Heart left ventricle (tissue), 16 donors: ENCODE data around the gene CRIM1. TPM values are rescaled to one million over a fixed set of nuclear protein-coding genes. Genes with fewer than 3 reads are reported as not detected.

Experiments used
- ATAC-seq, 4 donors: fragments of 200-7000 bp; cut with Tn5 transposase; one replicate each; pipeline ENCODE4 v1.9.1; 2020 to 2022; ENCODE audit warnings: moderate library complexity in 4 of 4, mild to moderate bottlenecking in 3 of 4, moderate number of reproducible peaks in 1 of 4
- DNase-seq, 5 donors: peaks; one replicate each; pipeline ENCODE4 v3.0.0-alpha.2; 2020
- H3K27ac ChIP-seq, 12 donors: fragments of 200-600 bp; sonication (generic) in 4 of 12; one replicate each; pipeline versions ENCODE4 v1.5.0 to v1.8.0; 2016 to 2022; ENCODE audit warnings: mild to moderate bottlenecking in 2 of 12
- H3K27me3 ChIP-seq, 9 donors: fragments of 200-600 bp; sonication (generic) in 2 of 9; one replicate each; pipeline versions ENCODE4 v1.5.1 to v1.8.0; 2016 to 2022; ENCODE audit warnings: mild to moderate bottlenecking in 3 of 9
- H3K36me3 ChIP-seq, 9 donors: fragments of 200-600 bp; sonication (generic) in 2 of 9; one replicate each; pipeline versions ENCODE4 v1.5.0 to v1.8.0; 2018 to 2022; ENCODE audit warnings: mild to moderate bottlenecking in 2 of 9
- H3K4me1 ChIP-seq, 12 donors: fragments of 200-600 bp; sonication (generic) in 4 of 12; one replicate each; pipeline versions ENCODE4 v1.5.0 to v1.8.0; 2016 to 2022; ENCODE audit warnings: mild to moderate bottlenecking in 3 of 12
- H3K4me3 ChIP-seq, 12 donors: fragments of 200-600 bp; sonication (generic) in 4 of 12; one replicate each; pipeline versions ENCODE4 v1.5.0 to v1.8.0; 2017 to 2022; ENCODE audit warnings: mild to moderate bottlenecking in 9 of 12, moderate library complexity in 4 of 12
- H3K9me3 ChIP-seq, 12 donors: fragments of 200-600 bp; sonication (generic) in 4 of 12; one replicate each; pipeline versions ENCODE4 v1.5.0 to v1.8.0; 2016 to 2022; ENCODE audit warnings: mild to moderate bottlenecking in 1 of 12
- CTCF ChIP-seq, 12 donors: fragments of 200-600 bp; sonication (generic) in 4 of 12; IDR thresholded peaks; one replicate each; pipeline versions ENCODE4 v1.5.0 to v1.8.0; 2018 to 2022; ENCODE audit warnings: antibody characterized with exemption in 12 of 12, mild to moderate bottlenecking in 5 of 12
- POLR2A ChIP-seq, 2 donors: fragments of 450-650 bp; IDR thresholded peaks; one replicate each; pipeline ENCODE4 v1.6.1; 2017; ENCODE audit warnings: antibody characterized with exemption in 2 of 2, mild to moderate bottlenecking in 2 of 2, moderate library complexity in 2 of 2
- WGBS, 4 donors: extraction: QIAGEN DNeasy Blood & Tissue Kit in 2 of 4; methylation state at CpG; one replicate each; pipeline versions ENCODE4 v1.1.5 to v1.1.7; 2013 to 2018; 5-methylcytosine and 5-hydroxymethylcytosine counted together
- intact Hi-C, 10 donors: fragments of 100-400 bp; cut with DNase I; formaldehyde crosslinking; loops; one replicate each; pipeline versions ENCODE4 v1.11.1 to v1.14.2; 2022
- polyA plus RNA-seq, 2 donors: library from polyadenylated mRNA; stranded (reverse); fragments of 200-250 nt; gene quantifications; one replicate each; pipeline ENCODE4 v1.2.3, GENCODE V29; 2013
- total RNA-seq, 9 donors: library from RNA; depleted of rRNA in 2 of 9; stranded (reverse); fragments of >200 nt in 2 of 9; fragmentation: NEBNext Ultra II Directional in 3 of 9; extraction: Animal tissue kit (Norgen Biotek cat#: 25700) in 3 of 9; gene quantifications; one replicate each; pipeline versions ENCODE4 v1.1.0 to v1.2.4, GENCODE V29; 2016 to 2023
- donor health status: ischemic (EF 13 %, LVEDD 7.1; RV severe dilation, severe dysfunction).
- donor health status: healthy with polysubstance abuse.
- donor health status: DM: no; HTN: yes; CAD: no.
- donor health status: DM: no; HTN: no; CAD: no.
- donor health status: ischemic (EF 25% LVEDD 6.9; RV normal size, moderate dysfunction).
- donor health status: ischemic (EF 25% LVEDD 5.7; RV mildly dilated, moderate dysfunction).
- donor health status: healthy.
- donor health status: DM: yes; HTN: yes; CAD: no.
- donor health status: ischemic (EF 35%, LVEDD 5.7; RV mildly dilated, moderate dysfunction).
- donor health status: nonischemic (EF 11% LVEDD 7.7; RV severe dilation, severe dysfunction).
- donor health status: DM: yes; HTN: yes; CAD: no.
- donor health status: PGD.
- donor health status: ischemic (EF 29% LVEDD 5.4; RV normal size, mild dysfunction).
- donor health status: nonischemic (EF 23%, LVEDD 6.1; RV moderate dilation, normal function).

The CRIM1 gene
- total and polyA plus RNA-seq, 11 donors, result 14.7 to 120 (median 81.8) TPM

- intact Hi-C loops, result no loop called here
- ATAC-seq, result no peak
- Histone ChIP-seq H3K27ac (peak overlapping the region in 1 of 12 donors; percentile 13), H3K27me3 (no peaks in the 10 kb centered on the region), H3K4me1 (peaks cover 3 to 42% (median 26%) of the 10 kb centered on the region in 12 donors), H3K36me3 (peaks cover 0 to 74% (median 53%) of the 10 kb centered on the region in 9 donors), H3K4me3 (no peak overlapping the region), H3K9me3 (peaks cover 0 to 17% (median 9%) of the 10 kb centered on the region in 12 donors)
- TF ChIP-seq CTCF (IDR thresholded peaks at IDR 0.05), result no peak
- TF ChIP-seq POLR2A (IDR thresholded peaks at IDR 0.05), result no peak
- 83 to 94% (median 90%) methylated on average over 5 of the region's 5 CpGs for WGBS, 4 donors
- DNase-seq, result no peak
Observed at GRCh38 chr2:36480028-36480427, 124.5 kb downstream of the CRIM1 start.

GRCh38 chr2:36480636-36481035, 125.1 kb downstream of the CRIM1 start:
- no peak for TF ChIP-seq POLR2A (IDR thresholded peaks at IDR 0.05)
- TF ChIP-seq CTCF (IDR thresholded peaks at IDR 0.05), result no peak
- no peak for ATAC-seq
- Histone ChIP-seq H3K27me3 (no peaks in the 10 kb centered on the region), H3K9me3 (peaks cover 0 to 11% (median 4%) of the 10 kb centered on the region in 12 donors), H3K4me3 (no peak overlapping the region), H3K27ac (peak overlapping the region in 1 of 12 donors; percentile 13), H3K4me1 (peaks cover 8 to 48% (median 32%) of the 10 kb centered on the region in 12 donors), H3K36me3 (peaks cover 0 to 74% (median 53%) of the 10 kb centered on the region in 9 donors)
- DNase-seq, result no peak
- intact Hi-C loops, result no loop called here
- WGBS, 4 donors, result 86 to 96% (median 95%) methylated on average over 2 of the region's 2 CpGs

GRCh38 chr2:36481709-36482108, 126.1 kb downstream of the CRIM1 start:
- ATAC-seq (no peak), DNase-seq (no peak)
- peak overlapping the region in 1 of 12 donors; percentile 64 for H3K27ac ChIP-seq
- H3K27me3 ChIP-seq, result no peaks in the 10 kb centered on the region
- 92 to 95% (median 94%) methylated on average over 5 of the region's 5 CpGs for WGBS, 4 donors
- H3K9me3 ChIP-seq, result peaks cover 0 to under 1% (median 0%) of the 10 kb centered on the region in 12 donors
- no peak overlapping the region for H3K4me3 ChIP-seq
- H3K4me1 ChIP-seq, result peaks cover 10 to 58% (median 43%) of the 10 kb centered on the region in 12 donors
- H3K36me3 ChIP-seq, result peaks cover 0 to 74% (median 52%) of the 10 kb centered on the region in 9 donors
- intact Hi-C loops, result no loop called here
- TF ChIP-seq CTCF (IDR thresholded peaks at IDR 0.05) (no peak), POLR2A (IDR thresholded peaks at IDR 0.05) (no peak)

- ATAC-seq (no peak), DNase-seq (no peak)
- H3K27me3 ChIP-seq, result no peaks in the 10 kb centered on the region
- H3K36me3 ChIP-seq, result peaks cover 0 to 64% (median 42%) of the 10 kb centered on the region in 9 donors
- no peak overlapping the region for H3K4me3 ChIP-seq
- peak overlapping the region in 7 of 12 donors; percentile 1 to 80 (median 57) for H3K27ac ChIP-seq
- intact Hi-C loops, result no loop called here
- 73 to 85% (median 81%) methylated on average over 4 of the region's 4 CpGs for WGBS, 4 donors
- no peak for TF ChIP-seq POLR2A (IDR thresholded peaks at IDR 0.05)
- no peak for TF ChIP-seq CTCF (IDR thresholded peaks at IDR 0.05)
- H3K4me1 ChIP-seq, result peaks cover 10 to 62% (median 47%) of the 10 kb centered on the region in 12 donors
- no peaks in the 10 kb centered on the region for H3K9me3 ChIP-seq
Observed at GRCh38 chr2:36482576-36483214, 127.1 kb downstream of the CRIM1 start.
